SKM-1 treated with dmso at 0.1 percent for 144 hours (cell line): ENCODE results near the gene NYAP2.

Experiments
- DNase-seq: peaks from one replicate; lab custom pipeline; 2025; ENCODE audit not compliant: unreplicated experiment; lab: John Stamatoyannopoulos, UW

NYAP2 gene

DNA sequence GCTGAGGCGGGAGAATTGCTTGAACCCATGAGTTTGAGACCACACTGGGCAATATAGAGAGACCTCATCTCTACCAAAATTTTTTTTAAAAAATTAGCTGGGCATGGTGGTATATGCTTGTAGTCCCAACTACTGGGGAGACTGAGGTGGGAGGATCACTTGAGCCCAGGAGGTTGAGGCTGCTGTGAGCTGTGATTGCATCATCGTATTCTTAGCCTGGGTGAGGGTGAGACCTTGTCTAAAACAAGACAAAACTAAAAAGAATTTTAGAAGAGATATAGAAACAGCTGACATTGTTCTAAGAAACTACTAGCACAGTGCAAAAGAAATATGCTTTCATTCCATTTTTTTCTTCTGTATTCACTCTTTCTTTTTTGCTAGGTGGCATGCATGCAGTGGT lies 298.4 kb downstream of the NYAP2 start:
- DNase-seq = no peak
